Measurements from ENCODE around the gene ARAP2. TPM values are rescaled to one million over a fixed set of nuclear protein-coding genes. Genes with fewer than 3 reads are reported as not detected.

Gene ARAP2
- total and polyA plus RNA-seq, 9 of the 15 experiments (the other 6 are each of a cell fraction or from before 2014, with no cell fraction given): 0.03 to 0.35 (median 0.11) TPM; not detected in 4

- TF ChIP-seq ELF1 (tag; IDR thresholded peaks at IDR 0.05) (no peak), ZNF668 (CRISPR knock-in tag; IDR thresholded peaks at IDR 0.05) (no peak), ZNF77 (CRISPR knock-in tag; IDR thresholded peaks at IDR 0.05) (no peak), ZSCAN29 (IDR thresholded peaks at IDR 0.05) (no peak), SMAD4 (CRISPR knock-in tag; conservative IDR thresholded peaks at IDR 0.05) (no peak), CHD4 (IDR thresholded peaks at IDR 0.05; ENCODE audit: insufficient read depth, insufficient replicate concordance, low read depth, low read length, poor library complexity, severe bottlenecking) (no peak), E2F4 (CRISPR knock-in tag; IDR thresholded peaks at IDR 0.05; ENCODE audit: low read depth) (no peak), ZNF121 (CRISPR knock-in tag; conservative IDR thresholded peaks at IDR 0.05) (no peak)
- Histone ChIP-seq H3K9ac (ENCODE audit: insufficient read depth in 1 of 2, low read depth in 2 of 2, low read length in 2 of 2) (no peak overlapping the region), H3K9me1 (ENCODE audit: control insufficient read depth, insufficient read depth, low read length) (no peaks in the 10 kb centered on the region), H4K20me1 (replicated peaks; ENCODE audit: control insufficient read depth, insufficient read depth, low read length) (no peaks in the 10 kb centered on the region), H3K4me2 (ENCODE audit: insufficient read depth, low read length) (no peak overlapping the region), H3K27ac (ENCODE audit: extremely low read depth, low read depth, low read length) (no peak overlapping the region), H3K4me1 (replicated peaks in 1 of 2; ENCODE audit: control insufficient read depth in 2 of 2, insufficient read depth in 2 of 2, low read length in 2 of 2) (peaks cover 0 to 9% of the 10 kb centered on the region in 2 experiments; a peak in 1 of 5 replicates), H3K27me3 (ENCODE audit: control insufficient read depth in 2 of 2, insufficient read depth in 2 of 2, low read length in 2 of 2) (no peaks in the 10 kb centered on the region), H3K4me3 (no peak overlapping the region), H2AFZ (ENCODE audit: low read depth, low read length) (no peak overlapping the region), H3K36me3 (ENCODE audit: control insufficient read depth, insufficient read depth, low read length) (no peaks in the 10 kb centered on the region), H3K79me2 (ENCODE audit: control insufficient read depth, insufficient read depth, low read length) (no peaks in the 10 kb centered on the region), H3K9me3 (replicated peaks; ENCODE audit: control insufficient read depth, insufficient read depth, low read depth, low read length) (no peaks in the 10 kb centered on the region)
- FAIRE-seq: no peak
- no peak for ATAC-seq
- CTCF ChIA-PET (ENCODE audit: low intra/inter-chr PET ratio): no interaction called here
- BruUV-seq (replicated peaks): no TSS peak
- WGBS (ENCODE audit: insufficient coverage, low coverage, missing lambda C conversion rate): 1% methylated on average over 7 of the region's 7 CpGs
- DNase-seq (ENCODE audit: extremely low read depth in 1 of 4, low spot score in 3 of 4): no peak
- intact Hi-C loops (cut with micrococcal nuclease): no loop called here
- POLR2A ChIA-PET: no interaction called here
- in situ Hi-C loops (cut with MboI): no loop called here
These were observed 1.5 kb downstream of the ARAP2 start for GRCh38 chr4:36242629-36243354.
